AG04450 (cell line): Measurements from ENCODE around the gene C6orf120. TPM values are rescaled to one million over a fixed set of nuclear protein-coding genes. Genes with fewer than 3 reads are reported as not detected.

Experiments used
- CTCF ChIA-PET: fragments of 300-600, 350-600 bp; formaldehyde crosslinking; extraction: SDS; loops from one replicate; lab custom pipeline; 2022; ENCODE audit warnings: antibody characterized with exemption, inconsistent platforms; lab: Charles Lee
- POLR2A ChIA-PET: fragments of 350-600 bp; formaldehyde crosslinking; extraction: SDS; loops from one replicate; lab custom pipeline; 2021; ENCODE audit warnings: antibody characterized with exemption, inconsistent platforms; lab: Yijun Ruan, JAX
- DNase-seq: peaks from one replicate; pipeline ENCODE4 v3.0.0-alpha.2; 2011; ENCODE audit warnings: low read depth, low spot score
- H3K27ac ChIP-seq: one replicate; pipeline ENCODE4 v1.5.1; 2012; ENCODE audit warnings: low read depth, low read length, control low read depth
- H3K27me3 ChIP-seq: one replicate; pipeline ENCODE4 v1.6.0; 2012; ENCODE audit warnings: low read length; ENCODE audit not compliant: control insufficient read depth, insufficient read depth
- H3K4me3 ChIP-seq: 2 replicates; pipeline ENCODE4 v1.5.1; 2011; ENCODE audit warnings: mild to moderate bottlenecking, low read depth, low read length, control low read depth
- H3K9me3 ChIP-seq: 2 replicates; pipeline ENCODE4 v1.5.1; 2012; ENCODE audit warnings: low read length; ENCODE audit not compliant: control insufficient read depth, insufficient read depth
- polyA plus RNA-seq: library from polyadenylated mRNA; depleted of rRNA; stranded (reverse); fragments of >200 nt; gene quantifications from 2 replicates; pipeline ENCODE4 v1.2.3, GENCODE V29; 2011
- TF ChIP-seq, protein P1 (sequence below): IDR thresholded peaks from 2 replicates; pipeline ENCODE4 v1.5.1; 2011; ENCODE audit warnings: low read depth, low read length, control low read depth, inconsistent platforms

C6orf120 gene
- polyA plus RNA-seq, 1 experiment: 35.9 TPM

DNA sequence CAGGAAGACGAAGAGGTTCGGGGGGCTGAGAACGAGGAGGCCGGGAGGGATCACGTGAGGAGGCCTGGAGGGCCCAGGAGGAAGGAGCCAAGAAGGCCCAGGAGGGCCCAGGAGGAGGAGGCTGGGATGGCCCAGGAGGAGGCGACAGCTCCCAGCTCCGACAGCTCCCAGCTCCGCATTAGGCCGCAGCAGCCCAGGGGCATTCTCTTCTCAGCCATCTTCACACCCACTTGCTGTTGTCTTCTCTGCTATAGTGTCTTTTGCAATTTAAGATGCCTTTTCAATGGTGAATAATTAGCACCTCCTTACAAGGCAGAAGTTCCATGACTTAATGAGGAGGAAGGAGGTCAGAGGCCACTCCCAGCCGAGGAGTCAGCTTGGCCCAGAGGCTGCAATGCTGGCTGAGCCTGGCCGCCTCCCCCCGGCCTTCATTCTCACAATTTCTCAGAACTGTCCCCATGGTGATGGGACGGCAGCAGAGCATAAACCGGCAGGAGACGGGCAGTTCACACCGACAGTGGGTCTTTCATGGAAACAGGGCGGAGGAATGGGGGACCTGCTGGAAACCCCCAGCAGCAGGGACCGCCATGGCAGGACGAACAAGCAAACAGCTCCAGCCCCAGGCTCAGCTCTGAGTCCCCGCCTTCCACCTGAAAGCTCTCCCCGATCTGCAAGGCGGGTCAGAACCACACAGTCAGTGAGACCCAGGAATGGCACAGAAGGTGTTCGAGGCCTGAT lies 45.2 kb upstream of the C6orf120 start:
- CTCF ChIA-PET: no interaction called here
- POLR2A ChIA-PET: no interaction called here
- Histone ChIP-seq H3K27me3 (no peaks in the 10 kb centered on the region), H3K4me3 (no peak overlapping the region), H3K9me3 (peaks cover 8% of the 10 kb centered on the region), H3K27ac (no peak overlapping the region)
- DNase-seq: no peak
- TF ChIP-seq, protein P1, sequence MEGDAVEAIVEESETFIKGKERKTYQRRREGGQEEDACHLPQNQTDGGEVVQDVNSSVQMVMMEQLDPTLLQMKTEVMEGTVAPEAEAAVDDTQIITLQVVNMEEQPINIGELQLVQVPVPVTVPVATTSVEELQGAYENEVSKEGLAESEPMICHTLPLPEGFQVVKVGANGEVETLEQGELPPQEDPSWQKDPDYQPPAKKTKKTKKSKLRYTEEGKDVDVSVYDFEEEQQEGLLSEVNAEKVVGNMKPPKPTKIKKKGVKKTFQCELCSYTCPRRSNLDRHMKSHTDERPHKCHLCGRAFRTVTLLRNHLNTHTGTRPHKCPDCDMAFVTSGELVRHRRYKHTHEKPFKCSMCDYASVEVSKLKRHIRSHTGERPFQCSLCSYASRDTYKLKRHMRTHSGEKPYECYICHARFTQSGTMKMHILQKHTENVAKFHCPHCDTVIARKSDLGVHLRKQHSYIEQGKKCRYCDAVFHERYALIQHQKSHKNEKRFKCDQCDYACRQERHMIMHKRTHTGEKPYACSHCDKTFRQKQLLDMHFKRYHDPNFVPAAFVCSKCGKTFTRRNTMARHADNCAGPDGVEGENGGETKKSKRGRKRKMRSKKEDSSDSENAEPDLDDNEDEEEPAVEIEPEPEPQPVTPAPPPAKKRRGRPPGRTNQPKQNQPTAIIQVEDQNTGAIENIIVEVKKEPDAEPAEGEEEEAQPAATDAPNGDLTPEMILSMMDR: no peak

GRCh38 chr6:169657284-169657610 lies 44.7 kb upstream of the C6orf120 start:
- CTCF ChIA-PET: no interaction called here

DNA sequence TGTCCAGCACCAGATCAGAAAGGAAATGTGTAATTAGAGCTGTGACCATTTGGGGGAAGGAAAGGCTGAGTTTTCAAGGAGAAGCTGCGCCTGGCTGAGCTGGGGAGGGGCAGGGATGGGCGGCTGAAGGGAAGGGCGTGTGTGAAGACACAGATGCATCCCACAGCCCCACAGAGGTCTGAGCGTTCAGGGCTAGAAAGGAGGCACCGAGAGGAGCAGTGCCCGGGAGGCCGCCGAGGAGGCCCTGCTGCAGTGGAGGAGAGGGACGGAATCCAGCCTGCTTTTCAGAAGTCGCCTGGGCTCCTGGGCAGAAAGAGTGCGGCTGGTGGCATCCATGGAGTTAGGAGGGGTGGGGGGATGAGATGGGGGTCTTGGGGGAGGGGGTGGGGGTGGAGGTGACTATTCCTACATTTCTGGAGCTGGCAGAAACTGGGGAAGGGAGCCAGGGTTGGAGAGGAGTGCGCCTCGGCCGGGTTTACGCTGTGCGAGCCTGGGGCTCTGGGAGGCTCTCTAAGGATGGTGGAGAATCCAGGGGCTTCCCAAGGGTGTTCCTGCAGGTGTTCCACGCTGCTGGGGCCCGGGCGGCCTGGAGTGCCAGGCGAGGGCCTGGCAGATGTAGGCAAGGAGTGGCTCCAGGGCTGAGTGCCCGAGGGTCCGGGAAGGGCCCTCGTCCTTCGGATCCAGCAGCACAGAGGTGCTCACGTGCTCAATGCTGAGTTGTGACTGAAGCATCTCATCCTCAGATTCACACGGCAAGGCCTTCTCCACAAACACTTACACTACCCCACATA lies 41.9 kb upstream of the C6orf120 start:
- DNase-seq: no peak

More at GRCh38 chr6:169657284-169657610, 44.7 kb upstream of the C6orf120 start:
- TF ChIP-seq, protein P1: no peak
- DNase-seq: no peak
- POLR2A ChIA-PET: no interaction called here
- H3K27ac ChIP-seq: no peak overlapping the region
- H3K9me3 ChIP-seq: peaks cover 8% of the 10 kb centered on the region
- no peaks in the 10 kb centered on the region for H3K27me3 ChIP-seq
- no peak overlapping the region for H3K4me3 ChIP-seq

GRCh38 chr6:169660751-169661390 lies 41.1 kb upstream of the C6orf120 start:
- ChIA-PET POLR2A (no interaction called here), CTCF (no interaction called here)
- Histone ChIP-seq H3K4me3 (no peak overlapping the region), H3K9me3 (no peaks in the 10 kb centered on the region; the same call in 1 of the 2 replicates), H3K27me3 (no peaks in the 10 kb centered on the region), H3K27ac (no peak overlapping the region)
- no peak for DNase-seq
- TF ChIP-seq, protein P1: no peak

More for the DNA sequence above, 41.9 kb upstream of the C6orf120 start:
- Histone ChIP-seq H3K4me3 (no peak overlapping the region), H3K27ac (no peak overlapping the region), H3K9me3 (peaks cover 2% of the 10 kb centered on the region; the same call in 1 of the 2 replicates), H3K27me3 (no peaks in the 10 kb centered on the region)
- CTCF ChIA-PET: no interaction called here
- POLR2A ChIA-PET: no interaction called here
- TF ChIP-seq, protein P1: no peak
